ENCODE measurements around the gene TEX48. TPM values are rescaled to one million over a fixed set of nuclear protein-coding genes. Genes with fewer than 3 reads are reported as not detected.

Gene TEX48
- total RNA-seq, 1 experiment from 2014 or later: not detected

DNA sequence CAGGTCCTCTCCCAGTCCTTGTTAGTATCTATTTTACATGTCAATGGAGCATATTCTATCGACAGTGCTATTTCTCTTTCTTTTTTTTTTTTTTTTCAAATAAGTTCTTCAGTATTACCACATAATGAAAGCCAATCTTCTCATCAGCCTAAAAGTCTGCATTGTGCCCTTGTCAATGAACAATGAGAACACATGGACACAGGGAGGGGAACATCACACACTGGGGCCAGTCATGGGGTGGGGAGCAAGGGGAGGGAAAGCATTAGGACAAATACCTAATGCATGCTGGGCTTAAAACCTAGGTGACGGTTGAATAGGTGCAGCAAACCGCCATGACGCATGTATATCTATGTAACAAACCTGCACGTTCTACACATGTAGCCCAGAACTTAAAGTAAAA lies 47.7 kb upstream of the TEX48 start:
- Mint-ChIP-seq H3K9me3 (no peaks in the 10 kb centered on the region; the same call in 1 of the 2 replicates), H3K27me3 (ENCODE audit: low read depth) (peaks cover 10% of the 10 kb centered on the region; the same call in 1 of the 2 replicates), H3K36me3 (no peaks in the 10 kb centered on the region), H3K4me1 (no peaks in the 10 kb centered on the region), H3K27ac (no peak overlapping the region), H3K4me3 (no peak overlapping the region)
- ChIA-PET POLR2A (no interaction called here), CTCF (no interaction called here)
- DNase-seq (ENCODE audit: low spot score) (no peak), ATAC-seq (no peak)
- TF ChIP-seq ZNF317 (CRISPR knock-in tag; IDR thresholded peaks at IDR 0.05; ENCODE audit: borderline replicate concordance, low read depth): no peak
- TF ChIP-seq ZNF219 (CRISPR knock-in tag; IDR thresholded peaks at IDR 0.05; ENCODE audit: borderline replicate concordance): no peak
- TF ChIP-seq, protein P1, sequence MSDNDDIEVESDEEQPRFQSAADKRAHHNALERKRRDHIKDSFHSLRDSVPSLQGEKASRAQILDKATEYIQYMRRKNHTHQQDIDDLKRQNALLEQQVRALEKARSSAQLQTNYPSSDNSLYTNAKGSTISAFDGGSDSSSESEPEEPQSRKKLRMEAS (CRISPR knock-in tag; IDR thresholded peaks at IDR 0.05): no peak
- TF ChIP-seq ETV6 (CRISPR knock-in tag; IDR thresholded peaks at IDR 0.05): no peak
- TF ChIP-seq GRHL2 (CRISPR knock-in tag; IDR thresholded peaks at IDR 0.05; ENCODE audit: insufficient replicate concordance, severe bottlenecking): no peak
- TF ChIP-seq NR1H2 (CRISPR knock-in tag; IDR thresholded peaks at IDR 0.05): no peak
- no peak for TF ChIP-seq HMGA2 (CRISPR knock-in tag; IDR thresholded peaks at IDR 0.05)
- TF ChIP-seq SP1 (CRISPR knock-in tag; conservative IDR thresholded peaks at IDR 0.05): no peak
- no peak for TF ChIP-seq CREM (CRISPR knock-in tag; IDR thresholded peaks at IDR 0.05)
- no peak for TF ChIP-seq ESRRA (CRISPR knock-in tag; IDR thresholded peaks at IDR 0.05; ENCODE audit: borderline replicate concordance)
- TF ChIP-seq FOXP1 (CRISPR knock-in tag; IDR thresholded peaks at IDR 0.05; ENCODE audit: borderline replicate concordance): no peak
- TF ChIP-seq, protein P2, sequence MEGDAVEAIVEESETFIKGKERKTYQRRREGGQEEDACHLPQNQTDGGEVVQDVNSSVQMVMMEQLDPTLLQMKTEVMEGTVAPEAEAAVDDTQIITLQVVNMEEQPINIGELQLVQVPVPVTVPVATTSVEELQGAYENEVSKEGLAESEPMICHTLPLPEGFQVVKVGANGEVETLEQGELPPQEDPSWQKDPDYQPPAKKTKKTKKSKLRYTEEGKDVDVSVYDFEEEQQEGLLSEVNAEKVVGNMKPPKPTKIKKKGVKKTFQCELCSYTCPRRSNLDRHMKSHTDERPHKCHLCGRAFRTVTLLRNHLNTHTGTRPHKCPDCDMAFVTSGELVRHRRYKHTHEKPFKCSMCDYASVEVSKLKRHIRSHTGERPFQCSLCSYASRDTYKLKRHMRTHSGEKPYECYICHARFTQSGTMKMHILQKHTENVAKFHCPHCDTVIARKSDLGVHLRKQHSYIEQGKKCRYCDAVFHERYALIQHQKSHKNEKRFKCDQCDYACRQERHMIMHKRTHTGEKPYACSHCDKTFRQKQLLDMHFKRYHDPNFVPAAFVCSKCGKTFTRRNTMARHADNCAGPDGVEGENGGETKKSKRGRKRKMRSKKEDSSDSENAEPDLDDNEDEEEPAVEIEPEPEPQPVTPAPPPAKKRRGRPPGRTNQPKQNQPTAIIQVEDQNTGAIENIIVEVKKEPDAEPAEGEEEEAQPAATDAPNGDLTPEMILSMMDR (IDR thresholded peaks at IDR 0.05): no peak
- TF ChIP-seq NFYB (CRISPR knock-in tag; conservative IDR thresholded peaks at IDR 0.05; ENCODE audit: low read depth): no peak

DNA sequence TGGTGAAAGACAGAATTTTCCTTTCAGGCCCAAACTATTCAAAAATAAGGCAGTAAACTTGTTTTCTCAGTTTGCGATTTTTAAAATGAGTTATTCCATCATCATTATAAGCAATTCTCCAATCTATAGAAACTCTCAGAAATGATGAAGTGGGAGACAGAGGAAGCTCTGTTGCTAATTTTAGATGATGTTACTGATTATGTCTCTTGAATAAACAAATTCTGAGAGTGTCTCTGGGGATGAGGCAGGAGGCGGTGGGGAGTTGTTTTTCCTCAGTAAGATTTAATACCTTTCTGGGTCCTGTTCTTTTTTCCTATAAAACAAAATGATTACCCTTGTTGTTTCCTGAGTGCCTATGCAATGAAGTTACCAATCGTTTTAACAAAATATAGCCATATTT lies 43.9 kb upstream of the TEX48 start:
- TF ChIP-seq JAZF1 (CRISPR knock-in tag; IDR thresholded peaks at IDR 0.05): no peak
- no peak for TF ChIP-seq TP53 (CRISPR knock-in tag; IDR thresholded peaks at IDR 0.05)
- TF ChIP-seq PRRX2 (CRISPR knock-in tag; IDR thresholded peaks at IDR 0.05): no peak
- no peak for TF ChIP-seq NFYB (CRISPR knock-in tag; conservative IDR thresholded peaks at IDR 0.05; ENCODE audit: low read depth)
- TF ChIP-seq, protein P3, sequence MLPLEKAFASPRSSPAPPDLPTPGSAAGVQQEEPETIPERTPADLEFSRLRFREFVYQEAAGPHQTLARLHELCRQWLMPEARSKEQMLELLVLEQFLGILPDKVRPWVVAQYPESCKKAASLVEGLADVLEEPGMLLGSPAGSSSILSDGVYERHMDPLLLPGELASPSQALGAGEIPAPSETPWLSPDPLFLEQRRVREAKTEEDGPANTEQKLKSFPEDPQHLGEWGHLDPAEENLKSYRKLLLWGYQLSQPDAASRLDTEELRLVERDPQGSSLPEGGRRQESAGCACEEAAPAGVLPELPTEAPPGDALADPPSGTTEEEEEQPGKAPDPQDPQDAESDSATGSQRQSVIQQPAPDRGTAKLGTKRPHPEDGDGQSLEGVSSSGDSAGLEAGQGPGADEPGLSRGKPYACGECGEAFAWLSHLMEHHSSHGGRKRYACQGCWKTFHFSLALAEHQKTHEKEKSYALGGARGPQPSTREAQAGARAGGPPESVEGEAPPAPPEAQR (CRISPR knock-in tag; IDR thresholded peaks at IDR 0.05): no peak
- TF ChIP-seq, protein P4, sequence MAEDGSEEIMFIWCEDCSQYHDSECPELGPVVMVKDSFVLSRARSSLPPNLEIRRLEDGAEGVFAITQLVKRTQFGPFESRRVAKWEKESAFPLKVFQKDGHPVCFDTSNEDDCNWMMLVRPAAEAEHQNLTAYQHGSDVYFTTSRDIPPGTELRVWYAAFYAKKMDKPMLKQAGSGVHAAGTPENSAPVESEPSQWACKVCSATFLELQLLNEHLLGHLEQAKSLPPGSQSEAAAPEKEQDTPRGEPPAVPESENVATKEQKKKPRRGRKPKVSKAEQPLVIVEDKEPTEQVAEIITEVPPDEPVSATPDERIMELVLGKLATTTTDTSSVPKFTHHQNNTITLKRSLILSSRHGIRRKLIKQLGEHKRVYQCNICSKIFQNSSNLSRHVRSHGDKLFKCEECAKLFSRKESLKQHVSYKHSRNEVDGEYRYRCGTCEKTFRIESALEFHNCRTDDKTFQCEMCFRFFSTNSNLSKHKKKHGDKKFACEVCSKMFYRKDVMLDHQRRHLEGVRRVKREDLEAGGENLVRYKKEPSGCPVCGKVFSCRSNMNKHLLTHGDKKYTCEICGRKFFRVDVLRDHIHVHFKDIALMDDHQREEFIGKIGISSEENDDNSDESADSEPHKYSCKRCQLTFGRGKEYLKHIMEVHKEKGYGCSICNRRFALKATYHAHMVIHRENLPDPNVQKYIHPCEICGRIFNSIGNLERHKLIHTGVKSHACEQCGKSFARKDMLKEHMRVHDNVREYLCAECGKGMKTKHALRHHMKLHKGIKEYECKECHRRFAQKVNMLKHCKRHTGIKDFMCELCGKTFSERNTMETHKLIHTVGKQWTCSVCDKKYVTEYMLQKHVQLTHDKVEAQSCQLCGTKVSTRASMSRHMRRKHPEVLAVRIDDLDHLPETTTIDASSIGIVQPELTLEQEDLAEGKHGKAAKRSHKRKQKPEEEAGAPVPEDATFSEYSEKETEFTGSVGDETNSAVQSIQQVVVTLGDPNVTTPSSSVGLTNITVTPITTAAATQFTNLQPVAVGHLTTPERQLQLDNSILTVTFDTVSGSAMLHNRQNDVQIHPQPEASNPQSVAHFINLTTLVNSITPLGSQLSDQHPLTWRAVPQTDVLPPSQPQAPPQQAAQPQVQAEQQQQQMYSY (CRISPR knock-in tag; IDR thresholded peaks at IDR 0.05): no peak
- TF ChIP-seq RELA (CRISPR knock-in tag; IDR thresholded peaks at IDR 0.05; ENCODE audit: borderline replicate concordance): no peak
- TF ChIP-seq, protein P5, sequence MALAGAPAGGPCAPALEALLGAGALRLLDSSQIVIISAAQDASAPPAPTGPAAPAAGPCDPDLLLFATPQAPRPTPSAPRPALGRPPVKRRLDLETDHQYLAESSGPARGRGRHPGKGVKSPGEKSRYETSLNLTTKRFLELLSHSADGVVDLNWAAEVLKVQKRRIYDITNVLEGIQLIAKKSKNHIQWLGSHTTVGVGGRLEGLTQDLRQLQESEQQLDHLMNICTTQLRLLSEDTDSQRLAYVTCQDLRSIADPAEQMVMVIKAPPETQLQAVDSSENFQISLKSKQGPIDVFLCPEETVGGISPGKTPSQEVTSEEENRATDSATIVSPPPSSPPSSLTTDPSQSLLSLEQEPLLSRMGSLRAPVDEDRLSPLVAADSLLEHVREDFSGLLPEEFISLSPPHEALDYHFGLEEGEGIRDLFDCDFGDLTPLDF (CRISPR knock-in tag; IDR thresholded peaks at IDR 0.05): no peak
- H3K27me3 Mint-ChIP-seq (ENCODE audit: low read depth): peaks cover 38% of the 10 kb centered on the region
- no peak overlapping the region for H3K4me3 Mint-ChIP-seq
- ChIA-PET POLR2A (no interaction called here), CTCF (no interaction called here)
- ATAC-seq (no peak), DNase-seq (ENCODE audit: low spot score) (no peak)
- H3K4me1 Mint-ChIP-seq: peaks cover 3% of the 10 kb centered on the region; the same call in 1 of the 2 replicates
- H3K36me3 Mint-ChIP-seq: no peaks in the 10 kb centered on the region
- no peaks in the 10 kb centered on the region; the same call in 1 of the 2 replicates for H3K9me3 Mint-ChIP-seq
- no peak overlapping the region for H3K27ac Mint-ChIP-seq
